ENCODE results near the gene OR14J1.

Gene OR14J1

GRCh38 chr6:29301316-29301715 is at the start of gene OR14J1:
Gene OR14J1 (plus strand): TSS chr6:29301701. CDS start chr6:29306690, 4,989 bp downstream.
- TF ChIP-seq GATA3 (IDR thresholded peaks at IDR 0.05; ENCODE audit: low read depth, low read length) = no peak
- TF ChIP-seq GATA2 (IDR thresholded peaks at IDR 0.05; ENCODE audit: low read depth, low read length) = no peak

- TF ChIP-seq GATA2 (IDR thresholded peaks at IDR 0.05; ENCODE audit: low read depth, low read length) (no peak), GATA3 (IDR thresholded peaks at IDR 0.05; ENCODE audit: low read depth, low read length) (no peak)
Observed at GRCh38 chr6:29251736-29252135, 49.8 kb upstream of the OR14J1 start.

GRCh38 chr6:29255530-29255929 is 46.0 kb upstream of the OR14J1 start:
- TF ChIP-seq GATA3 (IDR thresholded peaks at IDR 0.05; ENCODE audit: low read depth, low read length) (no peak), GATA2 (IDR thresholded peaks at IDR 0.05; ENCODE audit: low read depth, low read length) (no peak)

- TF ChIP-seq GATA3 (IDR thresholded peaks at IDR 0.05; ENCODE audit: low read depth, low read length) = no peak
- no peak for TF ChIP-seq GATA2 (IDR thresholded peaks at IDR 0.05; ENCODE audit: low read depth, low read length)
Observed at GRCh38 chr6:29259721-29260120, 41.8 kb upstream of the OR14J1 start.

- TF ChIP-seq GATA2 (IDR thresholded peaks at IDR 0.05; ENCODE audit: low read depth, low read length) (no peak), GATA3 (IDR thresholded peaks at IDR 0.05; ENCODE audit: low read depth, low read length) (no peak)
Observed at GRCh38 chr6:29263001-29263400, 38.5 kb upstream of the OR14J1 start.

- TF ChIP-seq GATA2 (IDR thresholded peaks at IDR 0.05; ENCODE audit: low read depth, low read length) = no peak
- no peak for TF ChIP-seq GATA3 (IDR thresholded peaks at IDR 0.05; ENCODE audit: low read depth, low read length)
Observed at GRCh38 chr6:29294499-29294914, 7.0 kb upstream of the OR14J1 start.

GRCh38 chr6:29295181-29295585 is 6.3 kb upstream of the OR14J1 start:
- TF ChIP-seq GATA3 (IDR thresholded peaks at IDR 0.05; ENCODE audit: low read depth, low read length) = no peak
- no peak for TF ChIP-seq GATA2 (IDR thresholded peaks at IDR 0.05; ENCODE audit: low read depth, low read length)

GRCh38 chr6:29295623-29296022 is 5.9 kb upstream of the OR14J1 start:
- TF ChIP-seq GATA2 (IDR thresholded peaks at IDR 0.05; ENCODE audit: low read depth, low read length) = no peak
- no peak for TF ChIP-seq GATA3 (IDR thresholded peaks at IDR 0.05; ENCODE audit: low read depth, low read length)

- TF ChIP-seq GATA2 (IDR thresholded peaks at IDR 0.05; ENCODE audit: low read depth, low read length) (no peak), GATA3 (IDR thresholded peaks at IDR 0.05; ENCODE audit: low read depth, low read length) (no peak)
Observed at GRCh38 chr6:29319931-29320330, 18.4 kb downstream of the OR14J1 start.

- no peak for TF ChIP-seq GATA3 (IDR thresholded peaks at IDR 0.05; ENCODE audit: low read depth, low read length)
- no peak for TF ChIP-seq GATA2 (IDR thresholded peaks at IDR 0.05; ENCODE audit: low read depth, low read length)
Observed at GRCh38 chr6:29325777-29326176, 24.3 kb downstream of the OR14J1 start.

- TF ChIP-seq GATA3 (IDR thresholded peaks at IDR 0.05; ENCODE audit: low read depth, low read length) (no peak), GATA2 (IDR thresholded peaks at IDR 0.05; ENCODE audit: low read depth, low read length) (no peak)
Observed at GRCh38 chr6:29332676-29333075, 31.2 kb downstream of the OR14J1 start.

GRCh38 chr6:29336269-29336668 is 34.8 kb downstream of the OR14J1 start:
- TF ChIP-seq GATA3 (IDR thresholded peaks at IDR 0.05; ENCODE audit: low read depth, low read length) = no peak
- no peak for TF ChIP-seq GATA2 (IDR thresholded peaks at IDR 0.05; ENCODE audit: low read depth, low read length)

- TF ChIP-seq GATA3 (IDR thresholded peaks at IDR 0.05; ENCODE audit: low read depth, low read length) = no peak
- no peak for TF ChIP-seq GATA2 (IDR thresholded peaks at IDR 0.05; ENCODE audit: low read depth, low read length)
Observed at GRCh38 chr6:29345380-29345779, 43.9 kb downstream of the OR14J1 start.

- TF ChIP-seq GATA3 (IDR thresholded peaks at IDR 0.05; ENCODE audit: low read depth, low read length) (no peak), GATA2 (IDR thresholded peaks at IDR 0.05; ENCODE audit: low read depth, low read length) (no peak)
Observed at GRCh38 chr6:29354980-29355379, 53.5 kb downstream of the OR14J1 start.

GRCh38 chr6:29355603-29356002 is 54.1 kb downstream of the OR14J1 start:
- TF ChIP-seq GATA3 (IDR thresholded peaks at IDR 0.05; ENCODE audit: low read depth, low read length) = no peak
- TF ChIP-seq GATA2 (IDR thresholded peaks at IDR 0.05; ENCODE audit: low read depth, low read length) = no peak
